Measurements from ENCODE around the gene UNC13D.

- TF ChIP-seq CTCF (IDR thresholded peaks at IDR 0.05) = no peak
- no peak for TF ChIP-seq POLR2AphosphoS5 (IDR thresholded peaks at IDR 0.05; ENCODE audit: insufficient read depth in 1 of 2, low read depth in 1 of 2)
Measured at GRCh38 chr17:75891605-75892555, 47.7 kb upstream of the UNC13D start.
